IPS-NIHi7 (cell line): ENCODE measurements around the gene MGMT.

Source experiments
- DNase-seq: peaks from one replicate; pipeline ENCODE4 v3.0.0; 2012; ENCODE audit warnings: mixed read lengths; ENCODE audit errors: extremely low spot score

MGMT gene

GRCh38 chr10:129495256-129495655 lies 28.2 kb downstream of the MGMT start:
- no peak for DNase-seq

GRCh38 chr10:129495698-129496097 lies 28.7 kb downstream of the MGMT start:
- DNase-seq: no peak

GRCh38 chr10:129497013-129497412 lies 30.0 kb downstream of the MGMT start:
- DNase-seq: no peak

- DNase-seq: no peak
Observed at GRCh38 chr10:129498680-129499079, 31.6 kb downstream of the MGMT start.

- no peak for DNase-seq
Observed at GRCh38 chr10:129500617-129501339, 33.7 kb downstream of the MGMT start.

GRCh38 chr10:129501652-129502436 lies 34.8 kb downstream of the MGMT start:
- no peak for DNase-seq

GRCh38 chr10:129502448-129502847 lies 35.4 kb downstream of the MGMT start:
- DNase-seq: no peak

- DNase-seq: no peak
Observed at GRCh38 chr10:129505500-129506075, 38.5 kb downstream of the MGMT start.

GRCh38 chr10:129506101-129506797 lies 39.2 kb downstream of the MGMT start:
- no peak for DNase-seq

- no peak for DNase-seq
Observed at GRCh38 chr10:129507216-129507889, 40.3 kb downstream of the MGMT start.

- DNase-seq: no peak
Observed at GRCh38 chr10:129509155-129509554, 42.1 kb downstream of the MGMT start.

- no peak for DNase-seq
Observed at GRCh38 chr10:129509835-129510234, 42.8 kb downstream of the MGMT start.

GRCh38 chr10:129511086-129511485 lies 44.0 kb downstream of the MGMT start:
- no peak for DNase-seq

- DNase-seq: no peak
Observed at GRCh38 chr10:129511758-129512157, 44.7 kb downstream of the MGMT start.

GRCh38 chr10:129513312-129513711 lies 46.3 kb downstream of the MGMT start:
- DNase-seq: peak; percentile 63

- no peak for DNase-seq
Observed at GRCh38 chr10:129514568-129515451, 47.8 kb downstream of the MGMT start.

- DNase-seq: no peak
Observed at GRCh38 chr10:129516846-129517679, 50.0 kb downstream of the MGMT start.

- no peak for DNase-seq
Observed at GRCh38 chr10:129517680-129518057, 50.6 kb downstream of the MGMT start.

- no peak for DNase-seq
Observed at GRCh38 chr10:129518793-129519192, 51.8 kb downstream of the MGMT start.
